Measurements from ENCODE around the gene LRP8.

LRP8 gene

DNA sequence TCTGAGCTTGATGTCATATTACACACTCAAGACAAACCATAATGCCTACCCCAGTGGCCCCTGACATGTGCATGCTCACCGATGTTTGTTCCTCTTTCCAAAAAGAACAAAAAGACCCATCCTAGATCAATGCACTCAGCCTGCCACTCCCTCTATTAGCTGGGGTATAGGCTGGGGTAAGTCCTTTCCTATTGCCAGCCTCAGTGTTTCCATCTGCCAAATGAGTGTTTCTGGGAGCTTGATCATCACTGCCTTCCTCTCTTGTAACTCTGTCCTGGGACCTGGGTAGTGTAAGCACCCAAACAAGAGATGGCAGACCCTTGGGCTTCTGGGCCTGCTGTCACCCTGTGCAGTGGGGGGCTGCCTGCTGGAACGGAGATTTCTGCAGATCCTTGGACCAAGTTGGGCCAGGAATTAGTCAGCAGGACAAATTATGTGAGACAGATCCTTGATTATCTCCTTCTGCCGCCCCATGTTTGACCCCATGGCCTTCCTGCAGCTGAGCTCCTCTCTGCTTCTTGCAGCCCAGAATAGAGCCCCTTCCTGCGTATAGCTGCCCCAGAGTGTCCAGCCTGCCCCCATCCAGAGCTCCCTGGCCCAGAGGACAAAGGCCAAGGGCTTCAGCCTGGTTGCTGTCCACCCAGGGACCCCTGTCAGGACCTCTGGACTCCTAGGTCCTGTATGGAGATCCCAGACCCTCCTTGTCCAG lies 31.5 kb upstream of the LRP8 start:
- DNase-seq = no peak

DNA sequence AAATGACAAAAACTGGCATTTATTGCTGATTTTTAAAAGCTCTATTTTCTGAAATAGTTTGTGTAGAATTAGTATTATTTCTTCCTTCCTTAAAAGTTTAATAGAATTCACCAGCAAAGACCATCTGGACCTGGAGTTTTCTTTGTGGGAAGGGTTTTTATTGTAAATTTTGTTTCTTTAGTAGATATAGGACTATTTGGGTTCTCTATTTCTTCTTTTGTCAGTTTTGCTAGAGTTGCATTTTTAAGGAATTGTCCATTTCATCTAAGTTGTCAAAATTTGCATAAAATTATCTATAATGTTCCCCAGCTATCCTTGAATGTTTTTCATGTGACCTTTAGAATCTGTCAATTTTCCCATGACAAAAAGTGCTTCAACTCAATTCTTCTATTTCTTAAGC lies 28.8 kb upstream of the LRP8 start:
- no peak for DNase-seq

DNA sequence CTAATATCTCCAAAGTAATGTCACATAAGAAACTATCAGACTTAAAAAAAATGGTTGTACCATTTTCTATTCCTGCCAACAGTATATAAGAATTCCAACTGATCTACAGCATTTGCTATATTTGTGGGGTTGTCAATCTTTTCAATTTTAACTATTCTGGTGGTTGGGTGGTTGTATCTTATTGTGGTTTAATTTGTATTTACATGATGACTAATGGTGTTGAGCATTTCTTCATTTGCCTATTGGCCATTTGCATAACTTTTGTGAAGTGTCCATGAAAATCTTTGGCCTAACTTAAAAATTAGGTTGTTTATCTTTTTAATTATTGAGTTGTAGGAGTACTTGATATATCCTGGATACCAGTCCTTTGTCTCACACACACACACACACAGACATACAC lies 26.2 kb upstream of the LRP8 start:
- no peak for DNase-seq

DNA sequence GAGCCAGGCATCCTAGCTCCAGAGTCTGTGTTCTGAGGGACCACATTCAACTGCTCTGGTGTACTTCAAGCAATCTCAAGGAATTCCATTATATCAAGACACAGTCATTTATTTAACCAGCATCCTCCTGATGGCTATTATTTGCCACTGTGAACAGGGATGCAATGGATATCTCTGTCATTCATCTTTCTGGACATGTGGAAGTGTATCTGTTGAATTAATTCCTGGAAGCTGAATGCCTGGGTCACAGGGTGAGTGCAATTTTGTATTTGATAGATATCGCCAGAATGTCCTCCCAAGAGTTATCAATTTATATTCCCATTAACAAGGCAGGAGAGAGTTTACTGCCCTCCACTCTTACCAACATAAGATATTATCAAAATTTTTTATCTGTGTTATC lies 24.7 kb upstream of the LRP8 start:
- DNase-seq = no peak

DNA sequence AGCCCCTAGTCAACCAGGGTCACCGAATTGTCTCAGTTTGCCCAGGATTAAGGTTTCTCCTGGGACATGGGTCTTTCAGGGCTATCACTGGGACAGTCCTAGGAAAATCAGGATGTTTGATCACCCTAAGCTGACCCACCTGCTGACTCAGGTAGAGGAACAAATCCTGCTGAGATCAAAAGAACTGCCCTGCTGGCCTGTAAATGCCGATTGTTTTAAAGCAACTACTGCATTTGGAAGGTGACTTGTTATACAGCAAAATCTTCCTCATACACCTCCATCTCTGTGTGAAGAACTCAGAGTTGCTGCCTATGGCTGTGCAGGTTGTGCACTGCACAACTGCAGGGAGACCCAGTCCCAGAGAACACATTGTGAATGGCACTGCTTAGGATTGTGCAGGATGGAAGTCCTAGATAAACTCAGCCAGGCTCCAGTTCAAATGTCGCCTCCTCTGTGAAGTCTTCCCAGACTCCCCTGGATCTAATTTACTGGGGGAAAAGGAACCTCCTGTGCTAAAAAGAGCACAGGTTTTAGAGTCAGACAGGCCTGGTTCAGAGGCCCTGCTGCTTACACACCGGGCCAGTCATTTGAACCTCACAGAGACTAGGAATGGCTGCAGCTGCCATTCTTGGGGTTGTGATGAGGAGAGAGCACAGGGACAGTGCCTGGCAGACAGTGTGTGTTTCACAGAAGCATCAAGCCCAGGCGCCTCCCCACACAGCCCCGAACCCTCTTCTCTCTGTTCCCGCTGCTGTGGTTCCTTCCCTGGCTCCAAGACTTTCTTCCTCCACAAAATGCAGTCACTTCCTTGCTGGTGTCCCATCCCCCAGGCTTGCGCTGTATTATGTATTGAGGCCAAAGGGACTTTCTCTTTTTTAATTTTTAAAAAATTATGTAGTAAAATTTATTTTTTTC lies 23.2 kb upstream of the LRP8 start:
- no peak for DNase-seq

DNA sequence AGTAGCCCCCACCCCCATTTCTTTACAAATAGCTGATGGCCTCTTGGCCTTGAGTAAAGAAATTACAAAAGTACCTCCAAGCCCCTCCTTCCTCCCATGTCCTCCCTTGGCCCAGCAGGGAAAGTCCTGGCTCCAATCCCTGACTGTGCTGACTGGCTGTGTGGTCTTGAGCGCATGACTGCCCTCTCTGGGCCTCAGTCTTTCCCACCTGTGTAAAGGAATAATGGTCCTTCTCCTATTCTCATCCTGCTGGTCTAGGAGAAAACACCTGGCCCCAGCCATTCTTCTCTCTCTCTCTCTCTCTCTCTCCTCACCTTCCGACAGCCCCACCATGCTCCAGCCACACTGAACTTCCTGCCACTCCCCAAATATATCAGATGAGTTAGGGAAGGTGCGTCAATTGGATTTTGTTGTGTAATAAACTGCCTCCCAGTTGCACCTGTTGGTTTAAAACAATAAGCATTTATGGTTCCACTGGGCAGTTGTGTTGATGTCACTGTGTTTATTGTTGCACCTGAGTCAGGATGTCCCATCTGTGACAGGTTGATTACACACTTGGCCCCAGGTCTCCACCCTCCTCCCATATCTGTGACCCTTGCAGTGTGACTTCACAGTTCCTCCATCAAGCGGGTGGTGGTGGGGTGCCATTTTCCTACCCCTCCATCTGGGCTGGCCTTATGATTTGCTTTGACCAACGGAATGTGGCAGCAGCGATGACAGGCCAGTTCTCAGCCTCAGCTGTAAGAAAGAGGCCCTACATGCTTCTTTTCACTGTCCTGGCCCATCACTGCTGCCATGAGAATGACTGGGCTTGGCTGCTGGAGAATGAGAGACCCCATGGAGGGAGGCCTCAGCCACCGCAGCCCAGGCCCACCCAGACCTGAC lies 22.3 kb upstream of the LRP8 start:
- no peak for DNase-seq

DNA sequence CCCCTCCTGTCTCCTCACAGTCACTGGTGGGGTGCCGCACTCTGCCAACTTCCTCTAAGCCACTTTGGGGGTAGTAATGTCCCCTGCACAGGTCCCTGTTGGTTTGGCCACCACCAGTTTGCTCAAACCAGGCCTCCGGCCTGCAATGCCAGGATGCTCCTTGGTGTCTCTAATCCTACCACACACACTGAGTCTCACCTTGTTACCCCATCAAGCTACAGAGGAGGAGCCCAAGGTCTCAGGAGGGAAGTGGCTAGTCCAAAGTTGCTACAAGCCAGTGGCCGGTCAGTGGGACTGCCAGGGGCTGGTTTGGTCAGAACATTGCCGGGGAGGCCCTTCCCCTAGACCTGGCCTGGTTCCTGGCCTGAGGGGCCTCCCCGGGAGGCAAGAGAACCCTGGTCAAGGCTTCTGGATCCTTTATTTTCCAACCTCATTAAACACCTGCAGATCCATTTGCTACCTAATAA lies 21.5 kb upstream of the LRP8 start:
- no peak for DNase-seq

DNA sequence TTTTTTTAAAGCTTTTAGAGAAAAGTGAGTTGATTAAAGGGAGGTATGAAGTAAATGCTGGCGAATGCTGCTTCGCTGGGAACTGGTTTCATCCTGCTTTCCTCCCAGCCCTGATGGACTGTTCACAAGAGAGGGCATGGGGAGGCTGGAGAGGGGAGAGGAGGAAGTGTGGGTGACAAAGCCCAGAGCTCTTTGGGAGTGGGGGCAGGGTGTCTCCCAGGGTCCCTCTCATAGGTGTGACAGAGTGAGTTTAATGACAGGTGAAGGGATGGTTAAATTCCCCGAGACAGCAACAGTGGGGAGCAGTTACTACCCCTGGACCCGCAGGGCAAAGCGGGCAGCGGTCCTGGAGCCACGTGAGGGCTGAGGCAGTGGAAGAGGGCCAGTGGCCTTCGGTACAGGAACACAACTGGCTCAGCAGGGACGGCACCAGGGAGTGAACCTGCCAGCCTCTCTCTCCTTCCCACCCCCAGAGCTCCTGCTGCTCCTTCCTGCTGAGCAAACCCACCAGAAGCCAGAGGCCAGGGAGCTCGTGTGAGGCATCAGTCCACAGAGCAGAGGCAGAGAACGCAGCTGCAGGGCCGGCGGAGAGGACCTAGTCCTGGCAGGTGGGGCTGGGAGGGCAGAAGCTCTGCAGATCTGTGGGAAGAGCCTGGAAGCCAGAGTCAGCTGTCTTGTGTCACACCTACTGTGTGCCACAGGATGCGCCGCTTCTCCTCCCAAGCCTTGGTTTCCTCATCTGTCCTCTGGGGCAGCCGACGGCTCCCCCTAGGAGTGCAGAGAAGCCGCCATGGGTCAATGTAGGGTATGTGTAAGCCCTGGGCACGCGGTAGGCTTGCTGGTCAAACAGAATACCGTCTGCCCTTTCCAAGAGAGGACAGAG lies 20.9 kb upstream of the LRP8 start:
- no peak for DNase-seq

DNA sequence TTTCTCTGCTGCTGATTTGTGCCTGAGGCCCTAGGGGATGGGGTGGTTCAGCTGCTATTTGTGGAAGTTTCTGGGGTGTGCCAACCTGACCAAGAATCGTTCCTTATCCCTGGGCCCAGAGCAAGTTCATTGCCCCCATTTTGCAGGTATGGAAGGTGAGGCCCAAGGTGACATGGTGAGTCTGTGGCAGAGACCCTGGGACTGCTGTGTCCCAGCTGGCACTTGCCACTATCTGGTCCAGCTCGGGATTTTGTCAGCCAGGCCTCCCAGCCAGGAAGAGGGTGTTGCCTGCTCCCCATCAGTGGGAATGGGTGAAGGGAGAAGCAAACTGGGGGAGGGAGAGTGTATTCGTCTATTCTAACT lies 18.9 kb upstream of the LRP8 start:
- DNase-seq = no peak

DNA sequence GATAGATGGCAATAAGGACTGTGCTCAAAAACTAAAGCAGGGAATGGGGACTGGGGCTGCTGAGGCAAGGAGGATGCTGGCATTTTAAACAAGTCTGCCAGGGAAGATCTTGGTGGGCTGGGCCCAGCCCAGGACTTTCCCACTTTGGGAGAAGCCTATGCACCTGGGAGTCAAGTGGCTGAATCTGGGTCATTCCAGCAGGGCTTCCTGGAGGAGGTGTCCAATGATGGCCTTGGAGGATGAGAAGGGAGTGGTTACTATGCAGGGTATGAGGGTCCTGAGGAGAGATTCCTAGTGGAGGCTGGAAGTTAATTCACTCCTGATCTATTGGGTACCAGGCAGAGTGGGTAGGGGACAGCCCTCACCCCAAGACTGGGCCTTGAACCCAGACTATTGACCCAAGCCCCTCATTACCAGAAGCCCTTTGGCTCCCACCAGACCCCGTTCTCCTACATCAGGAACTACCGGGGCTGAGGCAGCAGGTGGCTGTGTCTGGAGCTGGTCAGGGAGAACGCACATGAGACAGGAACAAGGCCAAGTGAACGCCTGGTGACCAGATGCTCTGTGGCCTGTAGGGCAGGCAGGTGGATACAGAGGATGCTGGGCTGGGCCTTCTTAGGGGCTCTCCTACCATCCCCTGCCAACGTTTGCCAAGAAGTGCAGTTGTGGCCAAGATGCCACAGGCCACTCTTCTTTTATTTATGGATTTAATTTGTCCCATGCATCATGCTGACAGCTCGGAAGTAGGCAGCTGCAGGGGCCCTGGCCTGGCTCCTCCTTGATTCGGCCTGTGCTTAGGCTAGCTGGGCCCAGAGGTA lies 18.3 kb upstream of the LRP8 start:
- DNase-seq = peak; percentile 40

DNA sequence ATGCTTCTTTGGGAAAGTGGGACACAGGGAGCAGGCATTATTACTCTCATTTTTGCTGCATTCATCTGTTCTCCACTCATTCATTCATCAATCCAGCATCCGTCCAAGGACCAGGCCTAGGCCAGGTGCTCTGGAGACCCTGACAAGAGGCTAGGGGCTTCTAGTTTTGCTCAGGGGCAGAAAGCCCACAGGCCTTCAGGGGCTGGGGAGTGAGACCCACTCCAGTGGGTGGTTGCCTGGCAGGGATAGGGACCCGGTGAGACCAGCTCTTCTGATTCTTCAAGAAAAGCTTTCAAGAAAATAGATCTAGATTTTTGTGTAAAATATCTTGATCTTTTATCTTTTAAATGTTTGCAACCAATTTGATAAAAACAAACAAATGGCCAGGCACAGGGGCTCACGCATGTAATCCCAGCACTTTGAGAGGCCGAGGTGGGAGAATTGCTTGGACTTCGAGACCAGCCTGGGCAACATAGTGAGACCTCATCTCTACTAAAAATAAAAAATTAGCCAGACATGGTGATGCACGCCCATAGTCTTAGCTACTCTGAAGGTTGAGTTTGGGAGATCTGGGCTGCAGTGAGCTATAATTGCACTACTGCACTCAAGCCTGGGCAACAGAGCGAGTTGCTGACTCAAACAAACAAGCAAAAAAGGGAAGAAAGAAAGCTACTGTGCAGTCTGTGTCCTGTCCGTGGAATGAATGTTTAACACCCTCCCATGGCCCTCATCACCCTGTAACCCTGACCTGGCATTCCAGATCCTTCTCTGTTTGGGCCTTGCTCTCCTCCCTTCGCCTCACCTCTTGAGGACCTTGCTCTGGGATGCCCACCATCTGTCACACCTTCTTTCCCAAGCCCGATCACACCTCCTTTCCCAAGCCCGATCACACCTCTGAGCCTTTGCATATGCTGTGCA lies 17.3 kb upstream of the LRP8 start:
- DNase-seq = no peak

DNA sequence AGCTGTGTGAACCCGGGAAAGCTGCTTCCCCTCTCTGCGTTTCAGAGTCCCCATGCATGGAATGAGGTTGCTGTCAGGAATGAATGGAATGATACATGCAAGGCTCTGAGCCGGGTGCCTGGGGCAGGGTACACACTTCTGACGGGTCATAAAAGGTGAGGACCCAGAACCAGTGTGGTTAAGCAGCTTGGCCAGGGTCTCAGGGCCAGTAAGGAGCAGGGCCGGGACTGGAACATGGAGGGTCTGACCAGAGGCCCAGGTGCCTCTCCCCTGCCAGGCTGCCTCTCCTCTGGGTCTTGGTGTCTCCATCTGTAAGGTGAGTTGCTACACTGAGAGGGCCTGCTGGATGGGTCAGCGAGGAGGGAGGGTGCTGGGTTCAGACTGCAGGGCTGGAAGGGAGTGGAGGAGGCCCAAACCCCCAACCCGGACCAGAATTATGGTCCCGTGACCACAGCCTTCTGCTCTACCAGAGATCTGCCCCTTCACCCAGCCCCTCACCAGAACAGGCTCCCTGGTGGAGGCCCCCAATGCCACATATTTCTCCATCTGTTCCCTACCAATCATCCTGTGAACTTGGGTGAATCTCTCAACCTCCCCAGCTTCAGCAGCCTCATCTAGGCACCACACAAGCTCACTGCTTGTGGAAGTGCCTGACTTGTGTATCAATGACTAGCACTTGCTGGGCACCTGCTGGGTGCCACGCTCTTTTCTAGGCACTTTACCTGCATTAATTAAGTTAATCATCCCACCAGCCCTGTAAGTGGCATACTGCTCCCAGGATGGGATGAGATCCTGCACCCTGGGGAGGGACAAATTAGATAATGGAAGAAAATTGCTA lies 16.2 kb upstream of the LRP8 start:
- no peak for DNase-seq

DNA sequence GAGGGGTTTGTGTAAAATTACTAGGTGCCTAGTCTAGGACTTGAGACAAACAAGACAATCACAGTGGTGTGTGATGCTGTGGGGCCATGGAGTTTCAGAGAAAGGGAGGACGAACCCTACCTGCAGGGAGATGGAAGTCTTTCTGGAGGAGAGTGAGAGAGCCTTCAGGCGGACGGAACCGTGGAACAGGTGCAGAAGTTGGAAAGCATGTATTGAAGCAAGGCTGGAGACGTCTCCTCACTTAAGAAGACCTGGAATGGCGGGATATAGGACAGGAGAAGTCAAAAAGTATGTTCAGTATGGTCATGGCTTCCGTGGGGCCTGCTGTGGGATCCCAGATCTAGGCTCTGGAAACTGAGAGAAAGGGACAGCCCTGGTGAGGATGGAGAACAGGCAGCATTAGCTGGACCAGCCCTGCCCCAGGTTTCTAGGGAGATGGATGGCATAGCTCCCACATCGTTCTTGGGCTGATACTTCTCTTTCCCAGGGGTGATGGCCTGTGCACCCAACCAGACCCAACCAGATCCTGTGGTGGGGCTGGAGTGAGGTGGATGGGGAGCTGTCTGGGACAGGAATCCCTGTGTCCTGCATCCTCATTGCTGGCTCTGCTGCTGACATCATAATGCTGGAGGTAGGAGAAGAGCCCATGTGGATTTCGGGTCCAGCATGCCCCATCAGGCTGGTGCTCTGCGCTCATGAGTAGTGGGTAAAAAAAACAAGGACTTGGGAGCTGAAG lies 15.0 kb upstream of the LRP8 start:
- no peak for DNase-seq

DNA sequence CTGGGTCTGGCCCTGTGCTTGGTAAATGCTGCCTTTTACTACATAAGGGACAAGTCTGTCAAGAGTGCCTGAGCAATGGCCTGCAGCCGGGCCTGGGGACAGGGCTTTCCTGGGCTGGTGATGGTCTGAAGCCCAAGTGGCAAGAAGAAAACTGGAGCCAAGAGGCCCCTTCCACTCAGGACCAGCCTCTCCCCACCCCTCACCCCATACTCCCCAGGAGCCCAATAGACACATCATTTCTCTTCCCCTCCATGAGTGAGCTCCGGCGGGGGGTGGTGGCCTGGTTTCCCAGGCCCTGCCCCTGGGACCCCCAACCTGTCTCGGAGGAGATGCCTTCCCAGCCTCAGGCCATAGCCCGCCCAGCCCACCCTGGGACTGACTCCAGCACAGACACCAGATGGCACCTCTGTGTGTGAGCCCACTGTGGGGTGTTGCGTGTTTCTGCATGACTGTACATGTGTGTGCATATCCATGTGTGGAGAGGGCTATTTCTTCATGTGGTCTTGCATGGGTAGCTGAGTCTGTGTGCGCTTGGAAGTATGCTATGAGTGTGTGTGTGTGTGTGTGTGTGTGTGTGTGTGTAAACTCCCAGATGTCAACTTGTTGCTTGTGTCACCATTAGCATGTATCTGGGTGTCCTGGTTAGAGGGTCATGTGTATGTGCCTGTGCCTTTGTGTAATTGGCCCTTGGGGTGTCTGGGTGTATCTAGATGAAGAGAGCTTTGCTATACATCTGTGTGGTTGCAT lies 14.3 kb upstream of the LRP8 start:
- no peak for DNase-seq

DNA sequence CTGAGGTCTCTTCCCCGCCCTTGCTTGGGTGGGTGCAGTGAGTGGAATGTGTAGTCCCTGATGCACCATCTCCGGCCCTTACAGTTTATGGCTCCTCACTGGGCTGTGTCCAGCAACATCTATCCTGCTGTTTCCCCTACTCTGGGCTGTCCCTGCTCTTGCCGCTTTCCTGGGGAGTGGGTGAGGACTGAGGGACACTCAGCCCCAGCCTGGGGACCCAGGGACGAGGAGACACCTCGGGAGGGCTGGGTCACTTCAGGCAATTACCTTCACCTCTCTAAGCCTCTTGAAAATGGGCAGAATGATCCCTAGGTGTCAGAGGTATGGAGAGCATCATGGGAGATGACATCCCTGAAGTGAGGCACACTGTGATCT lies 13.6 kb upstream of the LRP8 start:
- DNase-seq = no peak

DNA sequence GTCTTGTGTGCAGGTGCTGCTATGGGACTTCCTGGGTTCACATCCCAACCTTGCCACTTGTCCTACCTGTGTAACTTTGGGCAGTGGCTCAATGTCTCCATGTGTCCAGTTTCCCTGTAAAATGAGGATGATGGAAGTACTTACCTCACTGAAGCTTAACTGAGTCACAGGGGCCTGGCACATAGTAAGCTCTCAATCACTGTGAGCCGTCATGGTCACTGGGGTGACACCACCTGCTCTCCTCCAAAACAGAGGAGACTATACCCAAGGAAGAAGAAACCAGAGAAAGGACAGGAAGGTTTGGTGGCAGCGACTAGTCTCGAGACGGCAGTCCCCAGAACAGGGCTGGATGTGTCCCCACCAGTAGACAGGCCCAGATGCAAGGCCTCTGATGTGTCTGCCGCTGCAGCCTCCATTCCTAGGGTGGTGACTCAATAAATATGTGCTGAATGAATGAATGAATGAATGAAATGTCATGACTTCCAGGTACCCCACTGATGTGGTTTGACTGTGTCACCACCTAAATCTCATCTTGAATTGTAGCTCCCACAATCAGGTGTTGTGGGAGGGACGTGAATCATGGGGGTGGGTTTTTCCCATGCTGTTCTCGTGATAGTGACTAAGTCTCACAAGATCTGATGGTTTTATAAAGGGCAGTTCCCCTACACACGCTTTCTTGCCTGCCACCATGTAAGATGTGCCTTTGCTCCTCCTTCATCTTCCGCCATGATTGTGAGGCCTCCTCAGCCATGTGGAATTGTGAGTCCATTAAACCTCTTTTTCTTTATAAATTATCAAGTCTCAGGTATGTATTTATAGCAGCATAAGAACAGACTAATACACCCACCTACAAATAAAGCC lies 13.0 kb upstream of the LRP8 start:
- DNase-seq = no peak
